Activated CD4-positive, alpha-beta memory T cell treated with anti-CD3 and anti-CD28 coated beads, Interleukin-2, amount 10 ng/mL, durations not matched to agents 7 days and 5 days (primary cell): ENCODE data around the gene SIPA1L3. TPM values are rescaled to one million over a fixed set of nuclear protein-coding genes. Genes with fewer than 3 reads are reported as not detected.
"Not testable (repeated sequence)": the region's sequence is repeated elsewhere in the genome, so short reads cannot be mapped to it uniquely, and the experiment has no call there.

Experiments used
- CTCF ChIA-PET: fragments of 350-600 bp; sonication (Branson Sonifier 250); formaldehyde crosslinking; loops from one replicate; lab custom pipeline; 2021; ENCODE audit warnings: antibody characterized with exemption, inconsistent platforms; lab: Charles Lee
- POLR2A ChIA-PET: fragments of 350-600 bp; sonication (Branson Sonifier 250); formaldehyde crosslinking; loops from one replicate; lab custom pipeline; 2021; ENCODE audit warnings: antibody characterized with exemption; lab: Charles Lee
- DNase-seq: peaks from one replicate; pipeline ENCODE4 v3.0.0-alpha.2; 2020
- H3K27ac Mint-ChIP-seq: one replicate; pipeline ENCODE4 v1.8.0; 2021; ENCODE audit warnings: mild to moderate bottlenecking, mixed read lengths
- H3K27me3 Mint-ChIP-seq: one replicate; pipeline ENCODE4 v1.8.0; 2021; ENCODE audit warnings: mixed read lengths
- H3K36me3 Mint-ChIP-seq: one replicate; pipeline ENCODE4 v1.8.0; 2021; ENCODE audit warnings: low read depth, mixed read lengths
- H3K4me1 Mint-ChIP-seq: one replicate; pipeline ENCODE4 v1.8.0; 2021; ENCODE audit warnings: mixed read lengths
- H3K4me3 Mint-ChIP-seq: one replicate; pipeline ENCODE4 v1.8.0; 2021; ENCODE audit warnings: mild to moderate bottlenecking, mixed read lengths
- H3K9me3 Mint-ChIP-seq: one replicate; pipeline ENCODE4 v1.8.0; 2021; ENCODE audit warnings: mixed read lengths
- total RNA-seq, 2 experiments: library from RNA; stranded (reverse); gene quantifications; one replicate each; pipeline ENCODE4 v1.2.3, GENCODE V29; 2021

SIPA1L3 gene
- total RNA-seq, 2 experiments from 2014 or later = 13.6 to 15.2 TPM

- H3K27me3 Mint-ChIP-seq, POLR2A ChIA-PET, H3K9me3 Mint-ChIP-seq, H3K27ac Mint-ChIP-seq, H3K36me3 Mint-ChIP-seq, H3K4me1 Mint-ChIP-seq, H3K4me3 Mint-ChIP-seq, DNase-seq: not testable (repeated sequence)
- CTCF ChIA-PET = interaction anchor here (0.6 kb wide), 1 partner anchor 189 kb away, joined by 4 read pairs; no protein-coding TSS in a partner anchor
Measured at GRCh38 chr19:37924573-37924972, 17.6 kb downstream of the SIPA1L3 start.

- H3K4me3 Mint-ChIP-seq = no peak overlapping the region
- no peaks in the 10 kb centered on the region for H3K4me1 Mint-ChIP-seq
- H3K27ac Mint-ChIP-seq = no peak overlapping the region
- no peak for DNase-seq
- H3K27me3 Mint-ChIP-seq = no peaks in the 10 kb centered on the region
- no peaks in the 10 kb centered on the region for H3K36me3 Mint-ChIP-seq
- H3K9me3 Mint-ChIP-seq = no peaks in the 10 kb centered on the region
- ChIA-PET CTCF (no interaction called here), POLR2A (no interaction called here)
Measured at GRCh38 chr19:37925212-37925611, 18.2 kb downstream of the SIPA1L3 start.

GRCh38 chr19:37926255-37926654, 19.2 kb downstream of the SIPA1L3 start:
- CTCF ChIA-PET = no interaction called here
- H3K27me3 Mint-ChIP-seq = no peaks in the 10 kb centered on the region

GRCh38 chr19:37926711-37927110, 19.7 kb downstream of the SIPA1L3 start:
- Mint-ChIP-seq H3K27ac (no peak overlapping the region), H3K36me3 (no peaks in the 10 kb centered on the region), H3K4me1 (no peaks in the 10 kb centered on the region), H3K4me3 (no peak overlapping the region), H3K27me3 (no peaks in the 10 kb centered on the region), H3K9me3 (peaks cover 3% of the 10 kb centered on the region)
- CTCF ChIA-PET = no interaction called here
- DNase-seq = no peak
- POLR2A ChIA-PET = no interaction called here

More at GRCh38 chr19:37926255-37926654, 19.2 kb downstream of the SIPA1L3 start:
- POLR2A ChIA-PET = no interaction called here
- no peak overlapping the region for H3K27ac Mint-ChIP-seq
- H3K9me3 Mint-ChIP-seq = peaks cover 3% of the 10 kb centered on the region
- no peaks in the 10 kb centered on the region for H3K36me3 Mint-ChIP-seq
- H3K4me1 Mint-ChIP-seq = no peaks in the 10 kb centered on the region
- DNase-seq = no peak
- H3K4me3 Mint-ChIP-seq = no peak overlapping the region

- H3K36me3 Mint-ChIP-seq = no peaks in the 10 kb centered on the region
- no peaks in the 10 kb centered on the region for H3K4me1 Mint-ChIP-seq
- peaks cover 3% of the 10 kb centered on the region for H3K9me3 Mint-ChIP-seq
- H3K27ac Mint-ChIP-seq = no peak overlapping the region
- H3K4me3 Mint-ChIP-seq = no peak overlapping the region
- no peaks in the 10 kb centered on the region for H3K27me3 Mint-ChIP-seq
- POLR2A ChIA-PET = no interaction called here
- CTCF ChIA-PET = no interaction called here
- no peak for DNase-seq
Measured at GRCh38 chr19:37928527-37929286, 21.7 kb downstream of the SIPA1L3 start.

- H3K4me1 Mint-ChIP-seq = no peaks in the 10 kb centered on the region
- H3K27ac Mint-ChIP-seq = no peak overlapping the region
- ChIA-PET POLR2A (no interaction called here), CTCF (no interaction called here)
- DNase-seq = no peak
- H3K27me3 Mint-ChIP-seq = no peaks in the 10 kb centered on the region
- H3K36me3 Mint-ChIP-seq = no peaks in the 10 kb centered on the region
- H3K9me3 Mint-ChIP-seq = peaks cover 3% of the 10 kb centered on the region
- no peak overlapping the region for H3K4me3 Mint-ChIP-seq
Measured at GRCh38 chr19:37929355-37929923, 22.4 kb downstream of the SIPA1L3 start.

GRCh38 chr19:37930416-37930815, 23.4 kb downstream of the SIPA1L3 start:
- H3K27me3 Mint-ChIP-seq = no peaks in the 10 kb centered on the region
- ChIA-PET CTCF (interaction anchor here (0.6 kb wide), 1 partner anchor 64 kb away, joined by 3 read pairs; no protein-coding TSS in a partner anchor), POLR2A (no interaction called here)
- H3K27ac Mint-ChIP-seq = no peak overlapping the region
- DNase-seq = no peak
- H3K4me3 Mint-ChIP-seq = no peak overlapping the region
- peaks cover 6% of the 10 kb centered on the region for H3K9me3 Mint-ChIP-seq
- H3K4me1 Mint-ChIP-seq = no peaks in the 10 kb centered on the region
- no peaks in the 10 kb centered on the region for H3K36me3 Mint-ChIP-seq

- Mint-ChIP-seq H3K27ac (no peak overlapping the region), H3K36me3 (no peaks in the 10 kb centered on the region), H3K4me3 (no peak overlapping the region), H3K4me1 (no peaks in the 10 kb centered on the region), H3K9me3 (peaks cover 11% of the 10 kb centered on the region), H3K27me3 (no peaks in the 10 kb centered on the region)
- CTCF ChIA-PET = interaction anchor here (0.5 to 0.6 kb wide), 2 partner anchors 133 to 380 kb away, joined by 3 to 4 read pairs; no protein-coding TSS in a partner anchor
- DNase-seq = no peak
- POLR2A ChIA-PET = no interaction called here
Measured at GRCh38 chr19:37931881-37932655, 25.1 kb downstream of the SIPA1L3 start.

- Mint-ChIP-seq H3K36me3 (no peaks in the 10 kb centered on the region), H3K4me3 (no peak overlapping the region), H3K4me1 (no peaks in the 10 kb centered on the region), H3K9me3 (peaks cover 11% of the 10 kb centered on the region), H3K27ac (no peak overlapping the region), H3K27me3 (no peaks in the 10 kb centered on the region)
- no peak for DNase-seq
- ChIA-PET CTCF (no interaction called here), POLR2A (no interaction called here)
Measured at GRCh38 chr19:37932985-37933936, 26.3 kb downstream of the SIPA1L3 start.

- no peak overlapping the region for H3K4me3 Mint-ChIP-seq
- H3K9me3 Mint-ChIP-seq = peaks cover 13% of the 10 kb centered on the region
- POLR2A ChIA-PET = no interaction called here
- no peak overlapping the region for H3K27ac Mint-ChIP-seq
- CTCF ChIA-PET = no interaction called here
- no peaks in the 10 kb centered on the region for H3K4me1 Mint-ChIP-seq
- H3K27me3 Mint-ChIP-seq = no peaks in the 10 kb centered on the region
- no peaks in the 10 kb centered on the region for H3K36me3 Mint-ChIP-seq
- no peak for DNase-seq
Measured at GRCh38 chr19:37933937-37934358, 26.9 kb downstream of the SIPA1L3 start.

- H3K36me3 Mint-ChIP-seq = no peaks in the 10 kb centered on the region
- H3K27me3 Mint-ChIP-seq = no peaks in the 10 kb centered on the region
- no peak overlapping the region for H3K27ac Mint-ChIP-seq
- no peak for DNase-seq
- H3K4me3 Mint-ChIP-seq = no peak overlapping the region
- H3K4me1 Mint-ChIP-seq = no peaks in the 10 kb centered on the region
- peaks cover 14% of the 10 kb centered on the region for H3K9me3 Mint-ChIP-seq
- CTCF ChIA-PET = no interaction called here
- POLR2A ChIA-PET = no interaction called here
Measured at GRCh38 chr19:37935341-37935740, 28.3 kb downstream of the SIPA1L3 start.

- H3K4me3 Mint-ChIP-seq = no peak overlapping the region
- ChIA-PET CTCF (no interaction called here), POLR2A (no interaction called here)
- DNase-seq = no peak
- H3K4me1 Mint-ChIP-seq = no peaks in the 10 kb centered on the region
- H3K36me3 Mint-ChIP-seq = no peaks in the 10 kb centered on the region
- H3K27me3 Mint-ChIP-seq = no peaks in the 10 kb centered on the region
- peaks cover 11% of the 10 kb centered on the region for H3K9me3 Mint-ChIP-seq
- no peak overlapping the region for H3K27ac Mint-ChIP-seq
Measured at GRCh38 chr19:37936166-37936565, 29.2 kb downstream of the SIPA1L3 start.
